Effector CD4-positive, alpha-beta T cell (primary cell): ENCODE measurements around the gene GSTA5. TPM values are rescaled to one million over a fixed set of nuclear protein-coding genes. Genes with fewer than 3 reads are reported as not detected.
"Not testable (repeated sequence)": the region's sequence is repeated elsewhere in the genome, so short reads cannot be mapped to it uniquely, and the experiment has no call there.

ENCODE experiments used
- DNase-seq: peaks from one replicate; pipeline ENCODE4 v3.0.0-alpha.2; 2020
- total RNA-seq: gene quantifications from one replicate; lab custom pipeline; 2026; lab: John Stamatoyannopoulos, UW

The GSTA5 gene
- total RNA-seq = not detected

GRCh38 chr6:52840763-52841585 lies at the start of gene GSTA5:
GSTA5 (minus strand) TSS chr6:52840813.
- DNase-seq = no peak

GRCh38 chr6:52890018-52890417 lies 49.4 kb upstream of the GSTA5 start:
- DNase-seq = no peak

GRCh38 chr6:52887910-52888524 lies 47.4 kb upstream of the GSTA5 start:
- no peak for DNase-seq

GRCh38 chr6:52881996-52882841 lies 41.6 kb upstream of the GSTA5 start:
- peak; percentile 43 for DNase-seq

GRCh38 chr6:52881662-52881995 lies 41.0 kb upstream of the GSTA5 start:
- DNase-seq = no peak

GRCh38 chr6:52877786-52878185 lies 37.2 kb upstream of the GSTA5 start:
- no peak for DNase-seq

- DNase-seq = no peak
These were observed 36.6 kb upstream of the GSTA5 start for GRCh38 chr6:52877168-52877567.

GRCh38 chr6:52876056-52876787 lies 35.6 kb upstream of the GSTA5 start:
- DNase-seq = no peak

- DNase-seq = no peak
These were observed 31.4 kb upstream of the GSTA5 start for GRCh38 chr6:52872031-52872430.

GRCh38 chr6:52871621-52872020 lies 31.0 kb upstream of the GSTA5 start:
- no peak for DNase-seq

- DNase-seq = not testable (repeated sequence)
These were observed 29.9 kb upstream of the GSTA5 start for GRCh38 chr6:52870335-52871091.

- not testable (repeated sequence) for DNase-seq
These were observed 28.3 kb upstream of the GSTA5 start for GRCh38 chr6:52868899-52869298.

GRCh38 chr6:52868240-52868639 lies 27.6 kb upstream of the GSTA5 start:
- DNase-seq = no peak

GRCh38 chr6:52861151-52861550 lies 20.5 kb upstream of the GSTA5 start:
- not testable (repeated sequence) for DNase-seq

- no peak for DNase-seq
These were observed 17.8 kb upstream of the GSTA5 start for GRCh38 chr6:52858416-52858815.

GRCh38 chr6:52856137-52856536 lies 15.5 kb upstream of the GSTA5 start:
- not testable (repeated sequence) for DNase-seq

GRCh38 chr6:52849137-52849536 lies 8.5 kb upstream of the GSTA5 start:
- DNase-seq = no peak

- no peak for DNase-seq
These were observed 5.4 kb upstream of the GSTA5 start for GRCh38 chr6:52846002-52846401.

- DNase-seq = no peak
These were observed 3.0 kb upstream of the GSTA5 start for GRCh38 chr6:52843605-52844004.

- peak; percentile 25 for DNase-seq
These were observed 1.2 kb downstream of the GSTA5 start for GRCh38 chr6:52839124-52840055.

GRCh38 chr6:52834481-52834880 lies 6.1 kb downstream of the GSTA5 start:
- DNase-seq = no peak
